Placental pericyte (primary cell): ENCODE measurements around the gene TBC1D3H. TPM values are rescaled to one million over a fixed set of nuclear protein-coding genes. Genes with fewer than 3 reads are reported as not detected.

Experiments used
- small RNA-seq: library from RNA; depleted of rRNA; stranded (forward); fragments of <200 nt; gene quantifications from one replicate; pipeline ENCODE3, GENCODE V24; 2012; ENCODE audit warnings: low replicate concordance
- total RNA-seq: library from RNA; depleted of rRNA; stranded (reverse); fragments of >200 nt; gene quantifications from 2 replicates; pipeline ENCODE4 v1.2.3, GENCODE V29; 2012

The TBC1D3H gene
- total RNA-seq, result not detected in 2 replicates

GRCh38 chr17:36388385-36389245, at the start of gene TBC1D3H:
Gene TBC1D3H (minus strand): TSS chr17:36388435. CDS start chr17:36386895, 1,540 bp downstream.

Small RNA genes lying within 50 kb of the gene (small RNA-seq; reads per million reads assigned to genes)
- not detected for gene RNU6-1192P

Other genes with a start within 250 kb of the TBC1D3H start
- 0.29 and 1.8 TPM in 2 replicates for gene TBC1D3B, start 211.8 kb downstream of the TBC1D3H start, total RNA-seq
- gene CCL3L1, start 191.7 kb downstream of the TBC1D3H start, total RNA-seq, result not detected in 2 replicates
- gene CCL4L2, start 177.4 kb downstream of the TBC1D3H start, total RNA-seq, result not detected in 2 replicates
- 0.44 TPM in 1 of 2 replicates, not detected in the other for gene TBC1D3I, start 123.9 kb downstream of the TBC1D3H start, total RNA-seq
- not detected in 2 replicates for gene TBC1D3G, start 64.6 kb downstream of the TBC1D3H start, total RNA-seq
- gene ZNHIT3, start 98.2 kb upstream of the TBC1D3H start, total RNA-seq, result 23.6 and 29.3 TPM in 2 replicates
- 26.3 and 90.2 TPM in 2 replicates for gene MYO19, start 146.4 kb upstream of the TBC1D3H start, total RNA-seq
- gene PIGW, start 146.6 kb upstream of the TBC1D3H start, total RNA-seq, result 6.3 and 9.6 TPM in 2 replicates
- gene GGNBP2, start 156.5 kb upstream of the TBC1D3H start, total RNA-seq, result 67.6 and 72.2 TPM in 2 replicates
- 3.7 and 6.9 TPM in 2 replicates for gene DHRS11, start 203.4 kb upstream of the TBC1D3H start, total RNA-seq
- gene MRM1, start 213.1 kb upstream of the TBC1D3H start, total RNA-seq, result 5.9 and 7.7 TPM in 2 replicates